ENCODE measurements around the gene VSTM2L. TPM values are rescaled to one million over a fixed set of nuclear protein-coding genes. Genes with fewer than 3 reads are reported as not detected.
"Not testable (repeated sequence)": the region's sequence is repeated elsewhere in the genome, so short reads cannot be mapped to it uniquely, and the experiment has no call there.

VSTM2L gene
- total and polyA plus RNA-seq, 12 donors, result 1.8 to 17.2 (median 8.9) TPM

- no peak for ATAC-seq
These were observed 53.2 kb downstream of the VSTM2L start for GRCh38 chr20:37956107-37956585.

GRCh38 chr20:37958856-37959520 lies 56.1 kb downstream of the VSTM2L start:
- DNase-seq (no peak), ATAC-seq (no peak)
- H3K4me3 ChIP-seq, result no peak overlapping the region
- peaks cover 0 to 7% (median 0%) of the 10 kb centered on the region in 7 donors for H3K27me3 ChIP-seq
- no peak overlapping the region for H3K27ac ChIP-seq
- no peaks in the 10 kb centered on the region for H3K36me3 ChIP-seq
- no peak for TF ChIP-seq CTCF (IDR thresholded peaks at IDR 0.05)
- H3K9me3 ChIP-seq, result peaks cover 0 to 33% (median 0%) of the 10 kb centered on the region in 11 donors
- intact Hi-C loops (cut with DNase I), result no loop called here
- H3K4me1 ChIP-seq, result no peaks in the 10 kb centered on the region
- 90 to 91% methylated on average over 2 of the region's 2 CpGs for WGBS, 2 donors

More at GRCh38 chr20:37956107-37956585, 53.2 kb downstream of the VSTM2L start:
- Histone ChIP-seq H3K36me3 (no peaks in the 10 kb centered on the region), H3K27me3 (peaks cover 0 to 7% (median 0%) of the 10 kb centered on the region in 7 donors), H3K4me1 (no peaks in the 10 kb centered on the region), H3K4me3 (no peak overlapping the region), H3K27ac (no peak overlapping the region), H3K9me3 (peaks cover 0 to 34% (median 0%) of the 10 kb centered on the region in 11 donors)
- intact Hi-C loops (cut with DNase I), result no loop called here
- DNase-seq, result no peak
- TF ChIP-seq CTCF (IDR thresholded peaks at IDR 0.05), result no peak
- WGBS, 2 donors, result 57 to 60% methylated on average over 3 of the region's 3 CpGs

GRCh38 chr20:37961066-37961465 lies 58.1 kb downstream of the VSTM2L start:
- Histone ChIP-seq H3K4me1 (no peaks in the 10 kb centered on the region), H3K4me3 (no peak overlapping the region), H3K9me3 (peaks cover 0 to 33% (median 0%) of the 10 kb centered on the region in 11 donors), H3K27ac (no peak overlapping the region), H3K36me3 (no peaks in the 10 kb centered on the region), H3K27me3 (peaks cover 0 to 7% (median 0%) of the 10 kb centered on the region in 7 donors)
- intact Hi-C loops (cut with DNase I), result no loop called here
- TF ChIP-seq CTCF (IDR thresholded peaks at IDR 0.05), result no peak
- WGBS, 2 donors, result 76 to 82% methylated on average over 1 of the region's 1 CpG
- DNase-seq, result no peak
- no peak for ATAC-seq

GRCh38 chr20:37963483-37963882 lies 60.6 kb downstream of the VSTM2L start:
- H3K27ac ChIP-seq; ATAC-seq; H3K4me3 ChIP-seq; H3K36me3 ChIP-seq; intact Hi-C loops (cut with DNase I); H3K4me1 ChIP-seq; H3K27me3 ChIP-seq; DNase-seq: not testable (repeated sequence)
- WGBS, 2 donors, result 91 to 92% methylated on average over 2 of the region's 2 CpGs
- H3K9me3 ChIP-seq, result peaks cover 0 to 53% (median 5%) of the 10 kb centered on the region in 11 donors

GRCh38 chr20:37968841-37969401 lies 66.0 kb downstream of the VSTM2L start:
- no peak overlapping the region for H3K27ac ChIP-seq
- DNase-seq (no peak), ATAC-seq (no peak)
- intact Hi-C loops (cut with DNase I), result no loop called here
- no peaks in the 10 kb centered on the region for H3K36me3 ChIP-seq
- H3K9me3 ChIP-seq, result peaks cover 0 to 36% (median 5%) of the 10 kb centered on the region in 11 donors
- TF ChIP-seq CTCF (IDR thresholded peaks at IDR 0.05), result no peak
- no peaks in the 10 kb centered on the region for H3K27me3 ChIP-seq
- no peak overlapping the region for H3K4me3 ChIP-seq
- H3K4me1 ChIP-seq, result peaks cover 0 to 7% (median 0%) of the 10 kb centered on the region in 9 donors
- 75 to 85% methylated on average over 6 of the region's 6 CpGs for WGBS, 2 donors
